NCI-H2107 treated with DMSO at 0.1 percent for 48 hours (cell line): ENCODE results near the gene FAM3D.
"Not testable (repeated sequence)": the region's sequence is repeated elsewhere in the genome, so short reads cannot be mapped to it uniquely, and the experiment has no call there.

ENCODE experiments used
- DNase-seq: peaks from one replicate; lab custom pipeline; 2025; ENCODE audit not compliant: unreplicated experiment; lab: John Stamatoyannopoulos, UW

The FAM3D gene

DNA sequence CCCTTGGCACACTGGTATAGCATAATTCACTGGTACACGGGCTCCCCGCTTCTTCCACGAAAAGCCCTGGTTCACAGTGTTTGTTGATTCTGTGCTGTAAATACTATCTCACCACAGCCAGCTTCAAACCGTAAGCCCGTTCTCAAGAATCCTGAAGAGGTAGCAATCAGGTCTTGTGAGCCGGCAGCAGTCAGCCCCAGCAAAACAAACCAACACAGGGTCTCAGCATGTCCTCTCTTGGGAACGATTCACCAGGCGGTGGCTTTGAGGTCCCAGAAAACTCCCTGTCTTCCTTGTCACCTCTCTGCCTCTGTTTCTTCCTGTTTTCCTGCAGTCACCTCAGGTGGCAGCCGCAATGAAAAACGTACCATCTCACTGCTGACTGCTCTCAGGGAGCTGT is 19.1 kb upstream of the FAM3D start:
- no peak for DNase-seq

DNA sequence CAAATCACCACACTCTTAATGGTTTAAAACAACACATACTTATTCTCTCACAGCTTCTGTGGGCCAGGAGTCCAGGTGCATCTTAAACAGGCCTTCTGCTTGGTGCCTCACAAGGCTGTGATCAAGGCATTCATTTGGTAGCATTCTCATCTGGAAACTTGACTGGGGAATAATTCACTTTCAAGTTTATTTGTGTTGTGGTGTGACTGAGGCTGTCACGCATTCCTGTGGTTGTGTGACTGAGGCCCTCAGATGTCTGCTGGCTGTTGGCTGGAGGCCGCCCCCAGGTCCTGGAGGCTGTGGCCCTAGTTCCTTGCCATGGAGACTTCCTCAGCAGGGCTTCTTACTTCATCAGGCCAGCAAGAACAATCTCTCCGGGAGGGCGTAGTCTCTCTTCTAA is 16.9 kb upstream of the FAM3D start:
- DNase-seq = no peak

DNA sequence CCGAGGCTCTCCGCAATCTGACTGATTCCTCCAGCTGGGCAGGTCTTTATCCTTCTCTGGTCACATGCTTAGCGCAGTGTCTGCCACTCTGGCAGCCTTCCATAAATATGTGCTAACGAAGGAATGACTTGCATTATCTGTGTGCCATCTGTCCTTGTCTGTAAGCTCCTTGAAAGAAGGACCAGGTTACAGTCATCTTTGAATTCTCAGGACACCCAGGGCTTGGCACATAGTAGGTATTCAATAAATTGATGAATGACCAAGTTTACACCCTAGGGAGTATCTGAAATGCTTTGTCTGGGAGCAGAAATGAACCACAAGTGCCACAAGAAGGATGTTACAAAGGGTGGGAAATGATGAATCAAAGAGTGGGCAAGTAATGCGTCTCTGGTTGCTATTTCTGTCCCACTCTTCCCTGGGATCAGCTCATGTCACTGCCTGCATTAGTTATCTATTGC is 16.5 kb upstream of the FAM3D start:
- DNase-seq = no peak

GRCh38 chr3:58681863-58682262 is 15.3 kb upstream of the FAM3D start:
- no peak for DNase-seq

- DNase-seq = no peak
Measured at GRCh38 chr3:58680879-58681525, 14.4 kb upstream of the FAM3D start.

DNA sequence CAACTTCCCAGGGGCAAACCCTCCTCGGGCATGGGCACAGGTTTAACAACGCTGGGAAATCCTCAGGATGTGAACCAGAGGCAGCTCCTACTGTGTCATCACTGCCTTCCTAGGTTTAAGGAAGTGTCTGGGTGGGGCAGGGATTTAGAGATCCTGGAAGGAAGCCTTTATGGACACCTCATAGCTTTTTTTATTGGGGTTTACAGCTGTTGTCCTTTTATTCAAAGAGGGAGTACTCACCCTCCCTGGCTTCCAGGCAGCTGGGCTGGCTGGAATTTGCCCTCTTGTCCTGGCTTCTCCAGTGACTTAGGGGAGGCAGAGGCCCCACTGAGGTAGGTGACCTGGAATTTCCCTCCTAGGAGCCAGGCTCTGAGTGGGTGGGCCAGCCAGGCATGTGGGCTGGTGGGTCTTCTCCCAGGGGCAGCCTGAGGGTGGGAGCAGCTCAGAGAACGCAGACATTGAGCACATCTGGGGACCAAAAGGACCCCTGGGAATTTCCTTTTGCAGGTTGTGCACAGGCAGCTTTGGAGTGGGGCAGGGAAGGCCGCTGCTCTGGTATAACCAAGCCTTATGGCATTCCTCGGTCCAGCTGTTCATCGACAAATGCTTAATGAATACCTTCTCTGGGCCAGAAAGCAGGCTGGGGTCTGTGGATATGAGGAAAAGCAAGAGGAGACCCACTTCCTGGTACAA is 13.5 kb upstream of the FAM3D start:
- no peak for DNase-seq

DNA sequence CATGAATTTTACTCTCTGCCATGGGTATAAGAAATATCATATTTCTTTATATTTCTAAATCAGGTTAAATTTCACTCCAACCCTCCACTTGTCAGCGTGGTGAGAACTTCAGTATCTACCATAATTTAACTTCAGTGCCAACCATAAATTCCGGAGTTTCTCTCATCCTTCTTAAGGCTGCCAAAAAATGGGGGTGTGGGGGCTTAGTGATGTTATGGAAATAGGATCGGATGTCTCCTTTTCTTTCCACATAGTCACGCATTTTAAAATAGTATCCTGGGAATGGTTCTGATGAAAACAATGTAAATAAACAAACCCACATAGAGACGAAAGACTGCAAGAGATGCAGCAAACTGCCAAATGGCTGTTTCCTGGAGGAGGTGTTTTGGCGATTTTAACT is 12.9 kb upstream of the FAM3D start:
- DNase-seq = peak; percentile 9

- not testable (repeated sequence) for DNase-seq
Measured at GRCh38 chr3:58678177-58678970, 11.8 kb upstream of the FAM3D start.

DNA sequence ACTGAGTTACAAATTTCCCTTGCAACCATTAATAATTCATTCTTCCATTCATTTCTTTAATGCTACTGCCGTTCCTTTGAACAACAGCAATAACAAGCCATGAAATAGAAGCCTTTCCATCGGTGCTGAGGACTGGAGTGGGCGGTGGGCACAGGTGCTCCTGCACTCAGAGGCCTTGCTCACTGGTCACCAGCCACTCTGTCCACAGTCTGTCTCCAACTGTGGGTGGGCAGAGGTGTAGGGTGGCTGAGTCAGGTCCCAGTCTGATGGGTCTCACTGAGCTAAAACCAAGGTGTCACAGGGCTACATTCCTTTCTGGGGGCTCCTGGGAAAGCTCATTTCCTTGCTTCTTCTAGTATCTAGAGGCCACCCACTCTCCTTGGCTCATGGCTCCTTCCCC is 6.3 kb upstream of the FAM3D start:
- no peak for DNase-seq

DNA sequence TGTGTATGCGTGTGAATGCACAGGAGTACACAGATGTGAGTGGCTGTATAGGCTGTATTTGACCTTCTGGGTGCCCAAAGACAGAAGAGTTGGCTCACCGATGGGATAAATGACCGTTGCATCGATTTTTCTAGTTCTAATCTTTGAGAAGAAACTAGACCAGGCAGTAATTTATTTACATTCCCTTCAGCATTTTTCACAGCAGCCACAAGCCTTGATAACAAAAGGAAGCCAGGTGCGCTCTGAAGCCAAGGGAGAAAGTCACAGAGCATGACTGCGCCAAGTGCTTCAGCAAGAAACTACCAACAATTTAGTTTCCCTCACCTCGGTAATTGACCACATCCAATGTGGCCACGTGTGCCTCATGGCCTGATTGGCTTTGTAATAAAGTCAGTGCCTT is 5.9 kb upstream of the FAM3D start:
- DNase-seq = peak; percentile 67

- peak; percentile 42 for DNase-seq
Measured at GRCh38 chr3:58670506-58671135, 4.0 kb upstream of the FAM3D start.

DNA sequence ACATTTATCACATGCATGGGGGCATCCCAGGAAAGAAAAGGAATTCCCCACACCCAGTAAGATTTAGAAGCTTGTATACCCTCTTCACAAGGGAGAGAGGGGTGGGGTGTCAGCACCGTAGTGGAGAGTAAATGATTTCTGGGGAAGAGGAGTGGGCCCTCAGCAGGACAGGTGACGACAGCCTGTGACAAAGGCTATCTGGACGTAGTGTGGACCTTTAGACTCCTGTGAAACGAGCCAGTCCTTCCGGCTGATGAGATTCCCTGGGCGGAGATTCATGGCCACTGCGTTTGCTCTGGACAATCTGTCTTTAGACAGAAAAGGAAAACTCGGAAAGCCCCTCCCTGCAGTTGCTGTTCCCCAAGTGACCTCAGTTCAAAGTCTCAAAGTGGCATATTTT is 1.7 kb upstream of the FAM3D start:
- DNase-seq = no peak

GRCh38 chr3:58667704-58668103 is 1.1 kb upstream of the FAM3D start:
- DNase-seq = no peak

GRCh38 chr3:58667229-58667628 is 655 bp upstream of the FAM3D start:
- DNase-seq = no peak

GRCh38 chr3:58665405-58665804 is 1.2 kb downstream of the FAM3D start:
- no peak for DNase-seq

- no peak for DNase-seq
Measured at GRCh38 chr3:58664611-58665010, 2.0 kb downstream of the FAM3D start.

- DNase-seq = no peak
Measured at GRCh38 chr3:58661836-58662420, 4.6 kb downstream of the FAM3D start.

DNA sequence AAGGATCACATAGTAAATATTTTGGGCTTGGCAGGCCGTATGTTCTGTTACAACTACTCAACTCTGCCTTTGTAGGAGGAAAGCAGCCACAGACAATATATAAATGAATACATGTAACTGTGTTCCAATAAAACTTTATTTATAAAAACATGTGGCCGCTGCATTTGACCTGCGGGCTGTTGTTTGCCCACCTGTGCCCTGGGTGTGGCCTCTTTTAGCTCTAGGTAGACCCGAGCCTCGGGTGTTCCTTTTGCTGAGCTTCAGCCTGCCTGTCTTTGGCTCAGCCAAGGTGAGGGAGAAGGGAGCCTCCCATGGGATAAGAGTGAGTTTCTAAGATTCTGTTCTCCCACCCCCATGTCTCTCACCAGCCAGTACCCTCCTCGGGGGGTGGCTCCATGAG is 5.6 kb downstream of the FAM3D start:
- no peak for DNase-seq

DNA sequence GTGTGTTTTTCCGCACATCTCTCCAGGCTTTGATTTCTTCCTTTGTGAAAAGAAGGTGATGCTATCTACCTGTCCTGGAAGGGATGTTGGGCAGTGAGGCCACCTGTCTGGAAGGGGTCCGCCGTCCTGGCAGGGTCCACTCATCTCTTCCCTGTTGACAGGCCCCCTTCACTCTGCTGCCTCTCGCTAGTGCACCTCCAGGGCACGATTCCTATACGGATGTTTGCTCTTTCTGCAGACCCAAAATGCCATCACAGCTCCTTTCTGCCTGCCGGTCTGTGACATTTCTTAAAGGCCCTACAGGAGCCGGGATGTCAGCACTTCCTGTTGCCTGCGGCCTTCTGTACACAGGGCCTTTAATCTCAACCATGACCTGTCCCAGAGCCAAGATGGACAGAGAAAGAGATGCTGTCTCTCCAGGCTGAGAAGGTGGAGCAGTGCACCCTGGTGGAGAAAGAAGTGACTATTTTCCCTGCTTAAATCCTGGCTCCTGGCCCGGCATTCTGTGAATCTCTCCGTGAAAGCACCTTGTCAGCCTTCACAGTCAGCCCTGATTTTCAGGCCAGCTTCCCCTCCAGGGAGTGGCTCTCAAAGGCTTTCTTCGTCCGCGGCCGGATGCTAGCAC is 7.4 kb downstream of the FAM3D start:
- DNase-seq = no peak

DNA sequence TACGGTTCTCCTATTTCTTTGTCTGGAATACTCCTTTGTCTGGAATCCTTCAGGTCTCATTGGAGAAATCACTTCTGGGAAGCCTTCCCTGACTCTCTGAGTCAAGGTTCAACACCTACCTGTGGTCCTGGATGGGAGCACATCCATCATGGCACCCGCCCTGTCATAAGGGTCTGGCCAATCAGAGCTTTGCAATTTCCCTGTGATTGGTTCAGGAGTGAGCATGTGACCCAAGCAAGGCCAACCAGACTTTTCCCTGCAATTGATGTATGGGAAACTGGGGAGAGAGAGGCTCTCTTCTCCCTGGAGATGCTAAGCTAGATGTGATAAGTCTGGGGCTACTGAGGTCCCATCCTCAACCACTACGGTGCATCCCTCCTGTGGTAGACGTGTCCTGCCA is 8.1 kb downstream of the FAM3D start:
- DNase-seq = no peak
